H1 (cell line): ENCODE measurements around the gene LHFPL2. TPM values are rescaled to one million over a fixed set of nuclear protein-coding genes. Genes with fewer than 3 reads are reported as not detected.

Experiments used
- CTCF ChIA-PET: fragments of 300-600 bp; sonication (Branson Sonifier 250); formaldehyde crosslinking; loops from one replicate; lab custom pipeline; 2021; ENCODE audit not compliant: partially characterized antibody; lab: Charles Lee
- POLR2A ChIA-PET: fragments of 300-600 bp; sonication (Branson Sonifier 250); formaldehyde crosslinking; loops from one replicate; lab custom pipeline; 2021; ENCODE audit warnings: inconsistent platforms; ENCODE audit not compliant: partially characterized antibody; lab: Charles Lee
- DNase-seq, 2 experiments: peaks; one replicate each; pipeline versions ENCODE4 v3.0.0 to v3.0.0-alpha.2; 2010 to 2022; ENCODE audit warnings: low spot score in 2 of 2, low read depth in 1 of 2, mixed read lengths in 1 of 2
- FAIRE-seq: peaks from 2 replicates; lab custom pipeline; 2011; peaks lifted over from hg19 to GRCh38; lab: Jason Lieb, UNC
- H2AFZ ChIP-seq: 2 replicates; pipeline ENCODE4 v1.8.1; 2012; ENCODE audit warnings: low read length, inconsistent platforms
- H2AK5ac ChIP-seq: 2 replicates; pipeline ENCODE4 v1.6.1; 2013; ENCODE audit warnings: low read depth, low read length
- H2BK120ac ChIP-seq: replicated peaks from 2 replicates; pipeline ENCODE3; 2013; ENCODE audit warnings: low read depth, low read length, inconsistent platforms
- H2BK12ac ChIP-seq: 2 replicates; pipeline ENCODE4 v1.6.1; 2013; ENCODE audit warnings: low read depth, low read length
- H2BK15ac ChIP-seq: 2 replicates; pipeline ENCODE4 v1.6.1; 2013; ENCODE audit warnings: low read length
- H2BK20ac ChIP-seq: 2 replicates; pipeline ENCODE4 v1.6.1; 2013; ENCODE audit warnings: low read length
- H2BK5ac ChIP-seq: 2 replicates; pipeline ENCODE4 v1.6.1; 2013; ENCODE audit warnings: low read depth, low read length
- H3K14ac ChIP-seq: 2 replicates; pipeline ENCODE4 v1.6.1; 2013; ENCODE audit warnings: inconsistent platforms; ENCODE audit not compliant: insufficient read length
- H3K18ac ChIP-seq: 2 replicates; pipeline ENCODE4 v1.6.1; 2013; ENCODE audit warnings: low read length; ENCODE audit errors: extremely low read depth
- H3K23ac ChIP-seq: 2 replicates; pipeline ENCODE4 v1.6.1; 2013; ENCODE audit warnings: inconsistent platforms; ENCODE audit not compliant: insufficient read length
- H3K23me2 ChIP-seq: 2 replicates; pipeline ENCODE4 v1.6.1; 2013; ENCODE audit warnings: low read depth, low read length
- H3K27ac ChIP-seq: 2 replicates; pipeline ENCODE4 v1.6.1; 2011; ENCODE audit warnings: low read depth, low read length, inconsistent platforms
- H3K27me3 ChIP-seq, 4 experiments: replicated peaks in 1 of 4; 1 replicate in 1 of 4; 2 replicates in 3 of 4; pipeline versions ENCODE4 v1.6.1 to v1.8.1; 2011 to 2013; ENCODE audit warnings: low read length in 3 of 4, mild to moderate bottlenecking in 3 of 4, inconsistent platforms in 2 of 4, mixed read lengths in 2 of 4, moderate library complexity in 1 of 4; ENCODE audit not compliant: control insufficient read depth in 3 of 4, insufficient read depth in 3 of 4; ENCODE audit errors: extremely low read depth in 1 of 4
- H3K36me3 ChIP-seq, 4 experiments: 2 replicates each; pipeline versions ENCODE4 v1.6.1 to v1.8.1; 2011 to 2013; ENCODE audit warnings: mild to moderate bottlenecking in 4 of 4, low read length in 3 of 4, moderate library complexity in 2 of 4, control low read depth in 1 of 4, inconsistent platforms in 1 of 4; ENCODE audit not compliant: insufficient read depth in 4 of 4, control insufficient read depth in 2 of 4
- H3K4ac ChIP-seq: replicated peaks from 2 replicates; pipeline ENCODE3; 2013; ENCODE audit warnings: low read length, low read depth, mixed read lengths, inconsistent platforms; ENCODE audit not compliant: insufficient read length
- H3K4me1 ChIP-seq, 4 experiments: replicated peaks in 1 of 4; 1 replicate in 1 of 4; 2 replicates in 3 of 4; pipeline versions ENCODE4 v1.6.1 to v1.8.1; 2011 to 2013; ENCODE audit warnings: low read length in 3 of 4, inconsistent platforms in 2 of 4, mixed read lengths in 1 of 4; ENCODE audit not compliant: insufficient read depth in 4 of 4, control insufficient read depth in 3 of 4
- H3K4me2 ChIP-seq, 2 experiments: 2 replicates each; pipeline versions ENCODE4 v1.6.1 to v1.8.1; 2011 to 2013; ENCODE audit warnings: low read depth in 2 of 2, low read length in 2 of 2, control low read depth in 1 of 2, inconsistent platforms in 1 of 2, mild to moderate bottlenecking in 1 of 2; ENCODE audit not compliant: insufficient read depth in 1 of 2
- H3K4me3 ChIP-seq, 4 experiments: fragments of 200-600, 300-600 bp in 1 of 4; sonication (generic), shearing (Covaris generic), sonication (Bioruptor Twin) in 1 of 4; 2 replicates each; pipeline versions ENCODE4 v1.5.1 to v1.8.1; 2011 to 2016; ENCODE audit warnings: low read length in 4 of 4, low read depth in 3 of 4, control low read depth in 2 of 4, inconsistent platforms in 2 of 4, mild to moderate bottlenecking in 2 of 4, mixed read lengths in 1 of 4, moderate library complexity in 1 of 4; ENCODE audit not compliant: insufficient read depth in 2 of 4; ENCODE audit errors: extremely low read depth in 1 of 4
- H3K56ac ChIP-seq: replicated peaks from 2 replicates; pipeline ENCODE3; 2013; ENCODE audit warnings: low read depth, mild to moderate bottlenecking, mixed read lengths, low read length, inconsistent platforms; ENCODE audit not compliant: insufficient read length
- H3K79me1 ChIP-seq: 2 replicates; pipeline ENCODE4 v1.6.1; 2013; ENCODE audit warnings: low read depth, low read length, control low read depth
- H3K79me2 ChIP-seq, 2 experiments: 2 replicates each; pipeline versions ENCODE4 v1.6.1 to v1.8.1; 2012 to 2013; ENCODE audit warnings: low read length in 2 of 2, mild to moderate bottlenecking in 2 of 2, inconsistent platforms in 1 of 2; ENCODE audit not compliant: insufficient read depth in 2 of 2, control insufficient read depth in 1 of 2
- H3K9ac ChIP-seq, 4 experiments: replicated peaks in 1 of 4; 1 replicate in 1 of 4; 2 replicates in 3 of 4; pipeline versions ENCODE4 v1.6.1 to v1.8.1; 2011 to 2013; ENCODE audit warnings: low read depth in 3 of 4, low read length in 3 of 4, control low read depth in 2 of 4, mild to moderate bottlenecking in 2 of 4, moderate library complexity in 2 of 4, inconsistent platforms in 1 of 4; ENCODE audit errors: extremely low read depth in 1 of 4
- H3K9me3 ChIP-seq, 2 experiments: 2 replicates each; pipeline versions ENCODE4 v1.6.1 to v1.8.1; 2012 to 2013; ENCODE audit warnings: mild to moderate bottlenecking in 2 of 2, moderate library complexity in 2 of 2, control low read depth in 1 of 2, inconsistent platforms in 1 of 2, low read depth in 1 of 2, low read length in 1 of 2, mixed read lengths in 1 of 2; ENCODE audit not compliant: insufficient read depth in 2 of 2
- H4K20me1 ChIP-seq, 2 experiments: replicated peaks in 1 of 2; 2 replicates each; pipeline versions ENCODE3 to v1.8.1; 2011 to 2013; ENCODE audit warnings: inconsistent platforms in 2 of 2, low read length in 2 of 2, mild to moderate bottlenecking in 1 of 2; ENCODE audit not compliant: insufficient read depth in 2 of 2, control insufficient read depth in 1 of 2
- H4K5ac ChIP-seq: 2 replicates; pipeline ENCODE4 v1.6.1; 2013; ENCODE audit warnings: low read length, low read depth, mixed read lengths, inconsistent platforms; ENCODE audit not compliant: insufficient read length
- H4K8ac ChIP-seq: 2 replicates; pipeline ENCODE4 v1.8.0; 2013; ENCODE audit warnings: mild to moderate bottlenecking, moderate library complexity, low read length, inconsistent platforms; ENCODE audit not compliant: insufficient read depth; ENCODE audit errors: extremely low read depth
- H4K91ac ChIP-seq: replicated peaks from 2 replicates; pipeline ENCODE3; 2013; ENCODE audit warnings: low read length, mixed read lengths, inconsistent platforms; ENCODE audit not compliant: insufficient read length
- ASH2L ChIP-seq: fragments of 200-600, 300-600 bp; sonication (generic); IDR thresholded peaks from one replicate; pipeline ENCODE4 v1.7.1; 2017; ENCODE audit warnings: low read length
- CREB1 ChIP-seq: IDR thresholded peaks from 2 replicates; pipeline ENCODE4 v1.6.1; 2012; ENCODE audit warnings: inconsistent platforms
- HDAC2 ChIP-seq, 2 experiments: fragments of 300-600 bp in 1 of 2; sonication (generic) in 1 of 2; IDR thresholded peaks; 2 replicates each; pipeline ENCODE4 v1.6.1; 2011 to 2012; ENCODE audit warnings: low read depth in 2 of 2, low read length in 2 of 2, mild to moderate bottlenecking in 2 of 2, moderate library complexity in 2 of 2, borderline replicate concordance in 1 of 2, inconsistent platforms in 1 of 2
- KDM5A ChIP-seq: fragments of 200-600 bp; IDR thresholded peaks from 2 replicates; pipeline ENCODE4 v1.7.1; 2012; ENCODE audit warnings: mild to moderate bottlenecking, low read length, inconsistent platforms, mixed read lengths
- NRF1 ChIP-seq: IDR thresholded peaks from 2 replicates; pipeline ENCODE4 v1.6.1; 2011; ENCODE audit warnings: mild to moderate bottlenecking, low read depth, low read length, improper control_type of control experiment
- RAD21 ChIP-seq, 2 experiments: IDR thresholded peaks in 1 of 2; conservative IDR thresholded peaks in 1 of 2; 2 replicates each; pipeline ENCODE4 v1.6.1; 2011; ENCODE audit warnings: low read depth in 2 of 2, low read length in 2 of 2, improper control_type of control experiment in 1 of 2, inconsistent platforms in 1 of 2, mild to moderate bottlenecking in 1 of 2, moderate library complexity in 1 of 2
- SP2 ChIP-seq: IDR thresholded peaks from 2 replicates; pipeline ENCODE4 v1.6.1; 2012; ENCODE audit warnings: mild to moderate bottlenecking, low read length, inconsistent platforms
- WGBS, 2 experiments: shearing (Covaris generic) in 1 of 2; methylation state at CpG; one replicate each; pipeline versions ENCODE4 v1.1.6 to v1.1.7; 2013 to 2015; ENCODE audit warnings: low lambda C conversion rate in 2 of 2, mixed read lengths in 2 of 2, inconsistent platforms in 1 of 2, low coverage in 1 of 2, missing lambda C conversion rate in 1 of 2; ENCODE audit not compliant: insufficient replicate concordance in 2 of 2, insufficient coverage in 1 of 2, insufficient read length in 1 of 2; ENCODE audit errors: extremely low coverage in 1 of 2, missing lambda C conversion rate in 1 of 2; 5-methylcytosine and 5-hydroxymethylcytosine counted together
- polyA plus RNA-seq, 7 experiments: library from polyadenylated mRNA; depleted of rRNA in 3 of 7; stranded (reverse) in 5 of 7; unstranded in 2 of 7; fragments of >200 nt in 5 of 7; fragments of 200-250 nt in 2 of 7; gene quantifications; 1 replicate in 5 of 7; 2 replicates in 1 of 7; 4 replicates in 1 of 7; pipeline versions ENCODE4 v1.2.1 to v1.2.3, GENCODE V29; 2011 to 2013; ENCODE audit warnings: missing spikeins in 2 of 7, mixed read lengths in 2 of 7
- total RNA-seq: library from RNA; stranded (reverse); fragmentation: NEBNext Ultra II Directional; extraction: Animal tissue kit (Norgen Biotek cat#: 25700); gene quantifications from 2 replicates; pipeline ENCODE4 v1.2.1, GENCODE V29; 2021

LHFPL2 gene
- total and polyA plus RNA-seq, 2 of the 8 experiments (the other 6 are each of a cell fraction or from before 2014, with no cell fraction given) = 9.6 to 43.0 TPM

DNA sequence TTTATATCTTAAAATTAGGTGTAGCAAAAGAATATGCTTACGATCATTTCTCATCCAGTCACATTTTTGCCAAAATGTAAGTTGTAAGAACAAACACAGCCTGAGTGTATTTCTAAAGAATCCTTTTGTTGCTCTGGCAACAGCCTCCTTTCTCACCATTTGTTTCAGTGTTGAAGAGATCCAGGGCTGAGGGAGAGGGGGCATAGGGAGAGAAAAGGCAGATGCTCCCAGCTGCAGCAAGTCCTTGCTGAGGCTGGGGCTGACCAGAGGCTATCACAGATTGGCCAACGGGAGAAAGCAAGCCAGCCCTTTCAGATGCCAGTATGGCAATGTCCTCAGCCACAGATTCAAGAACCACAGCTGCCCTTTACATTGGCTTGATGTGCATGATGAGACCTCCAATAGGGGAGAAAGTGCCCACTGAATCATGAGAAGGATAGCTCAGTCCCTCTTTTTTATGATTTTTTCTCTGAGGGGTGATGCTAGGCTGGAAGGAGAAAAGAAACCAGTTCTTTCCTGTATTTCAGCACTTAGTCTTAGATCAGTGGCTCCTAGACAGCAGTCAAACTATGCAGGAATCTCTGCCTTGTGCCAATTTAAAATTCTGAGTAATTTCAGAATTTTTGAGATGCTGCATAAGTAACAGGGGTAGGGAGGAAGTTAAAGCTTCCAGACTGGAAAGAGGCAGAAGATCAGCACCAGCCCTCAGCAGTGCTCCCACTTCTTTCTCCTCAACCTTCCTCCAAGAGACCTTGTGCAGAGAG lies 142.1 kb downstream of the LHFPL2 start:
- H3K27ac ChIP-seq = no peak overlapping the region
- H2BK12ac ChIP-seq = no peak overlapping the region
- peak overlapping the region in 1 of 4 experiments; percentile 37; a peak in 1 of 7 replicates for H3K9ac ChIP-seq
- H3K23ac ChIP-seq = no peak overlapping the region
- peaks cover 5 to 19% (median 11%) of the 10 kb centered on the region in 4 experiments for H3K4me1 ChIP-seq
- no peak for DNase-seq
- H3K9me3 ChIP-seq = no peaks in the 10 kb centered on the region
- FAIRE-seq = no peak
- TF ChIP-seq NRF1 = no peak
- TF ChIP-seq RAD21 (IDR thresholded peaks at IDR 0.05 in 1 of 2, conservative IDR thresholded peaks at IDR 0.05 in 1 of 2; ENCODE audit: low read depth in 2 of 2, low read length in 2 of 2) = no peak
- no peak for TF ChIP-seq SP2
- no peak for TF ChIP-seq HDAC2 (IDR thresholded peaks at IDR 0.05; ENCODE audit: borderline replicate concordance in 1 of 2, low read depth in 2 of 2, low read length in 2 of 2)
- TF ChIP-seq CREB1 = no peak
- TF ChIP-seq ASH2L = no peak
- TF ChIP-seq KDM5A = no peak
- no peaks in the 10 kb centered on the region; a peak in 1 of 8 replicates for H3K36me3 ChIP-seq
- no peaks in the 10 kb centered on the region; the same call in none of the 2 replicates for H3K79me1 ChIP-seq
- H3K56ac ChIP-seq = no peak overlapping the region
- no peak overlapping the region for H2BK20ac ChIP-seq
- H2AFZ ChIP-seq = no peak overlapping the region
- CTCF ChIA-PET = interaction anchor here (1.4 kb wide), 1 partner anchor 27 kb away, joined by 7 read pairs; no protein-coding TSS in a partner anchor
- H3K18ac ChIP-seq = no peak overlapping the region
- no peak overlapping the region for H2BK15ac ChIP-seq
- no peak overlapping the region for H2BK5ac ChIP-seq
- no peak overlapping the region for H2BK120ac ChIP-seq
- H3K4me2 ChIP-seq = no peak overlapping the region
- peaks cover 0 to 35% of the 10 kb centered on the region in 2 experiments; a peak in 2 of 4 replicates for H3K79me2 ChIP-seq
- no peak overlapping the region for H3K14ac ChIP-seq
- H3K27me3 ChIP-seq = no peaks in the 10 kb centered on the region
- no peak overlapping the region for H3K4ac ChIP-seq
- 90% methylated on average over 2 of the region's 2 CpGs; no CpG with 5 or more reads in 1 of the 2 experiments for WGBS, 2 experiments
- no peak overlapping the region for H4K8ac ChIP-seq
- peaks cover 3% of the 10 kb centered on the region for H3K23me2 ChIP-seq
- H4K91ac ChIP-seq = no peak overlapping the region
- H2AK5ac ChIP-seq = no peak overlapping the region
- H3K4me3 ChIP-seq = no peak overlapping the region
- H4K20me1 ChIP-seq = no peaks in the 10 kb centered on the region
- POLR2A ChIA-PET = interaction anchor here (0.6 to 1.3 kb wide), 2 partner anchors 19 to 1363 kb away, joined by 3 to 4 read pairs; no protein-coding TSS in a partner anchor
- H4K5ac ChIP-seq = no peak overlapping the region
